ENCODE data around the gene CLASP2.

GRCh38 chr3:33706056-33706455 is 12.0 kb downstream of the CLASP2 start:
- no peak for TF ChIP-seq POLR2A (IDR thresholded peaks at IDR 0.05; ENCODE audit: low read depth)
- no peak for TF ChIP-seq CTCF (IDR thresholded peaks at IDR 0.05)
- TF ChIP-seq EP300 (IDR thresholded peaks at IDR 0.05) = no peak
- TF ChIP-seq POLR2AphosphoS5 (IDR thresholded peaks at IDR 0.05) = no peak

Data from esophagus muscularis mucosa (tissue), 4 donors.